ENCODE results near the gene KIF26B. TPM values are rescaled to one million over a fixed set of nuclear protein-coding genes. Genes with fewer than 3 reads are reported as not detected.
A peak's percentile ranks its signal among the peaks of the same experiment; 100 is the strongest.

Gene KIF26B
- total RNA-seq, 4 donors from 2014 or later: 2.4 to 6.7 (median 6.1) TPM

GRCh38 chr1:245542365-245542764, 387.6 kb downstream of the KIF26B start:
- no peak for TF ChIP-seq POLR2A (IDR thresholded peaks at IDR 0.05)
- TF ChIP-seq, protein P1, sequence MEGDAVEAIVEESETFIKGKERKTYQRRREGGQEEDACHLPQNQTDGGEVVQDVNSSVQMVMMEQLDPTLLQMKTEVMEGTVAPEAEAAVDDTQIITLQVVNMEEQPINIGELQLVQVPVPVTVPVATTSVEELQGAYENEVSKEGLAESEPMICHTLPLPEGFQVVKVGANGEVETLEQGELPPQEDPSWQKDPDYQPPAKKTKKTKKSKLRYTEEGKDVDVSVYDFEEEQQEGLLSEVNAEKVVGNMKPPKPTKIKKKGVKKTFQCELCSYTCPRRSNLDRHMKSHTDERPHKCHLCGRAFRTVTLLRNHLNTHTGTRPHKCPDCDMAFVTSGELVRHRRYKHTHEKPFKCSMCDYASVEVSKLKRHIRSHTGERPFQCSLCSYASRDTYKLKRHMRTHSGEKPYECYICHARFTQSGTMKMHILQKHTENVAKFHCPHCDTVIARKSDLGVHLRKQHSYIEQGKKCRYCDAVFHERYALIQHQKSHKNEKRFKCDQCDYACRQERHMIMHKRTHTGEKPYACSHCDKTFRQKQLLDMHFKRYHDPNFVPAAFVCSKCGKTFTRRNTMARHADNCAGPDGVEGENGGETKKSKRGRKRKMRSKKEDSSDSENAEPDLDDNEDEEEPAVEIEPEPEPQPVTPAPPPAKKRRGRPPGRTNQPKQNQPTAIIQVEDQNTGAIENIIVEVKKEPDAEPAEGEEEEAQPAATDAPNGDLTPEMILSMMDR (IDR thresholded peaks at IDR 0.05): no peak
- Histone ChIP-seq H3K4me3 (replicated peaks in 1 of 3) (no peak overlapping the region), H3K36me3 (no peaks in the 10 kb centered on the region), H3K9me3 (no peaks in the 10 kb centered on the region), H3K4me1 (no peaks in the 10 kb centered on the region), H3K27me3 (no peaks in the 10 kb centered on the region), H3K27ac (no peak overlapping the region)
- no peak for DNase-seq
- intact Hi-C loops (cut with DNase I): no loop called here
- 94 to 97% methylated on average over 6 of the region's 6 CpGs for WGBS, 2 donors

- intact Hi-C loops (cut with DNase I): no loop called here
- TF ChIP-seq, protein P1 (IDR thresholded peaks at IDR 0.05): no peak
- TF ChIP-seq POLR2A (IDR thresholded peaks at IDR 0.05): no peak
- H3K27ac ChIP-seq: no peak overlapping the region
- H3K27me3 ChIP-seq: no peaks in the 10 kb centered on the region
- no peak for DNase-seq
- WGBS, 2 donors: 86 to 94% methylated on average over 5 of the region's 5 CpGs
- no peaks in the 10 kb centered on the region for H3K36me3 ChIP-seq
- no peak overlapping the region for H3K4me3 ChIP-seq (replicated peaks in 1 of 3)
- no peaks in the 10 kb centered on the region for H3K9me3 ChIP-seq
- no peaks in the 10 kb centered on the region for H3K4me1 ChIP-seq
Observed at GRCh38 chr1:245544236-245544635, 389.5 kb downstream of the KIF26B start.

DNA sequence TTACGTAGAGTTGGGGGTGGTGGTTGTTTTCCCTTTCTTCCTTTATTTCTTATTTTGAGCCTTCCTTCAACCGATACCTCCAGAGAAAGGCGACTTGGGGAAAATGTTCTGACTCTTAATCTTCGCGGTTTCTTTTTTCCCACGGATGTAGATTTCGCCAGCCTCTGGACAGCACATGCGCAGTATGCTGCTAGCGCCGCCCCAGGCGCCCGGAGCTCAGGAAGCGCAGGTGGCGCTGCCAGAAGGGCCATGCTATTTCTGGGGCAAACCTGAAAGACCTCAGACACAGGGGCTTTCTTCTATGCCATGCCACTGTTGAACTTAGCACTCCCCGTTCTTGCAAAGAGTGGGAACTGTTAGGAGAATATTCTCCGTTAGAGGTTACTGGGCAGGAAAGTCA, 392.1 kb downstream of the KIF26B start:
- H3K4me3 ChIP-seq (replicated peaks in 1 of 3): no peak overlapping the region
- DNase-seq: peak; percentile 6 to 14
- no peaks in the 10 kb centered on the region for H3K36me3 ChIP-seq
- TF ChIP-seq, protein P1 (IDR thresholded peaks at IDR 0.05): no peak
- TF ChIP-seq POLR2A (IDR thresholded peaks at IDR 0.05): no peak
- no peak overlapping the region for H3K27ac ChIP-seq
- no peaks in the 10 kb centered on the region for H3K4me1 ChIP-seq
- intact Hi-C loops (cut with DNase I): no loop called here
- 77 to 88% methylated on average over 16 of the region's 16 CpGs for WGBS, 2 donors
- no peaks in the 10 kb centered on the region for H3K27me3 ChIP-seq
- no peaks in the 10 kb centered on the region for H3K9me3 ChIP-seq

DNA sequence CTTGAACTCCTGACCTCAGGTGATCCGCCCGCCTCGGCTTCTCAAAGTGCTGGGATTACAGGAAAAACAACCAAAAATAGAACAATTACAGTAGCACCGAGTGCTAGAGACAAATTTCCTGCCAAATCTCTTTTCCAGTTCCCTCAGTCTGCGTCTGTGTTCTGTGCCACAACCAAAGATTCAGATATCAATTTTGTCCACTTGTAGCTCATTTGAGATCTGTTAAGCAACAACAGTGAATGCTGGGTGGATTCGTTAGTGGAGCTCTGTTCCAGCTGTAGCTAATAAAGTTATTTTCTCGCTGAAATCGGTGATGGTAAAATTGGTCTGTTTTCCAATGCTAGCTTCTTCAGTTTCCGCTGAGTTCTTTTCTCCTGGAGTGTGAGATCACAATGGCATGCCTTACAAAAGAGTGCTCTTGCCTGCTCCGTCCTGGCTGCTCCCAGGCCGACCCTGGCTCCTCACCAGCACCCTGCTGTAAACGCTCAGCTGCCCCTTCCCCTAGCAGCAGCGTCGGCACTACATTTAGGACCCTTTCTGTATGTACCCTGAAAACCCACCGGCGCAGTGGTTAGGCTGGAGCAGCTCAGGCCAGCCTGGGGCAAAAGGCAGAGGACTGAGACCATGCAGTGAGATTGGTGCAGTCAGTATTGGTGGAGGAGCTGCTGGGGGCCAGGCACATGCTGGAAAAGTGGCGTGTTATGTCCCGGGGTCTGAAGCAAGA, 395.4 kb downstream of the KIF26B start:
- no peak overlapping the region for H3K4me3 ChIP-seq (replicated peaks in 1 of 3)
- no peak overlapping the region for H3K27ac ChIP-seq
- H3K9me3 ChIP-seq: no peaks in the 10 kb centered on the region
- WGBS, 2 donors: 60 to 68% methylated on average over 18 of the region's 18 CpGs
- H3K27me3 ChIP-seq: no peaks in the 10 kb centered on the region
- DNase-seq: no peak
- intact Hi-C loops (cut with DNase I): no loop called here
- TF ChIP-seq, protein P1 (IDR thresholded peaks at IDR 0.05): no peak
- no peak for TF ChIP-seq POLR2A (IDR thresholded peaks at IDR 0.05)
- H3K4me1 ChIP-seq: no peaks in the 10 kb centered on the region
- H3K36me3 ChIP-seq: no peaks in the 10 kb centered on the region

GRCh38 chr1:245550720-245551043, 395.9 kb downstream of the KIF26B start:
- Histone ChIP-seq H3K4me1 (no peaks in the 10 kb centered on the region), H3K9me3 (no peaks in the 10 kb centered on the region), H3K36me3 (no peaks in the 10 kb centered on the region), H3K27me3 (no peaks in the 10 kb centered on the region), H3K4me3 (replicated peaks in 1 of 3) (no peak overlapping the region), H3K27ac (no peak overlapping the region)
- no peak for TF ChIP-seq POLR2A (IDR thresholded peaks at IDR 0.05)
- TF ChIP-seq, protein P1 (IDR thresholded peaks at IDR 0.05): no peak
- intact Hi-C loops (cut with DNase I): no loop called here
- WGBS, 2 donors: 56 to 63% methylated on average over 1 of the region's 1 CpG
- DNase-seq: no peak
